Astrocyte (in vitro differentiated cells and primary cell): ENCODE data around the gene PPP3CA.
"Not testable (repeated sequence)": the region's sequence is repeated elsewhere in the genome, so short reads cannot be mapped to it uniquely, and the experiment has no call there.

Experiments used
- CTCF ChIP-seq: IDR thresholded peaks from 2 replicates; pipeline ENCODE4 v1.5.1; 2011; ENCODE audit warnings: low read depth, mild to moderate bottlenecking, inconsistent platforms, low read length, moderate library complexity; ENCODE audit not compliant: insufficient read depth
- EZH2 ChIP-seq: IDR thresholded peaks from 2 replicates; pipeline ENCODE4 v1.6.1; 2012; ENCODE audit warnings: mild to moderate bottlenecking, low read length, inconsistent platforms; ENCODE audit not compliant: insufficient read depth

- TF ChIP-seq EZH2, CTCF: not testable (repeated sequence)
These were observed 254.7 kb downstream of the PPP3CA start for GRCh38 chr4:101092609-101093008.
